K562 (cell line): ENCODE results near the gene NAT9. TPM values are rescaled to one million over a fixed set of nuclear protein-coding genes. Genes with fewer than 3 reads are reported as not detected.

ENCODE experiments used
- ATAC-seq: fragments of 200-7000 bp; cut with Tn5 transposase; 3 replicates; pipeline ENCODE4 v1.9.1; 2020; ENCODE audit warnings: moderate library complexity
- BruUV-seq: library from RNA; stranded (reverse); fragments of 400-500 nt; replicated peaks from 2 replicates; lab custom pipeline; 2021; lab: Mats Ljungman, UMichigan
- CTCF ChIA-PET: fragments of 300-600 bp; formaldehyde crosslinking; extraction: SDS; loops from one replicate; lab custom pipeline; 2021; ENCODE audit warnings: low intra/inter-chr PET ratio; lab: Yijun Ruan, JAX
- POLR2A ChIA-PET: fragments of 300-600, 350-650 bp; sonication (Branson Sonifier 250); formaldehyde crosslinking; extraction: SDS; loops from one replicate; lab custom pipeline; 2021; ENCODE audit warnings: antibody characterized with exemption, inconsistent platforms; lab: Yijun Ruan, JAX
- DNase-seq, 4 experiments: peaks; one replicate each; pipeline versions ENCODE4 v3.0.0 to v3.0.0-alpha.2; 2011 to 2018; ENCODE audit warnings: low spot score in 3 of 4, mixed read lengths in 3 of 4; ENCODE audit errors: extremely low read depth in 1 of 4
- FAIRE-seq: peaks from 2 replicates; lab custom pipeline; 2011; peaks lifted over from hg19 to GRCh38; lab: Jason Lieb, UNC
- H2AFZ ChIP-seq: 2 replicates; pipeline ENCODE4 v1.6.0; 2011; ENCODE audit warnings: low read depth, low read length, control low read depth, inconsistent platforms
- H3K27ac ChIP-seq: fragments of 200-600 bp; 3 replicates; pipeline ENCODE4 v1.8.0; 2011; ENCODE audit warnings: low read depth, mild to moderate bottlenecking, control low read depth, inconsistent platforms, low read length, moderate library complexity, mixed read lengths; ENCODE audit errors: extremely low read depth
- H3K27me3 ChIP-seq, 2 experiments: fragments of 300-600 bp in 1 of 2; 2 replicates in 1 of 2; 3 replicates in 1 of 2; pipeline versions ENCODE4 v1.6.0 to v1.8.0; 2011; ENCODE audit warnings: inconsistent platforms in 2 of 2, low read length in 2 of 2, mild to moderate bottlenecking in 1 of 2, mixed read lengths in 1 of 2, moderate library complexity in 1 of 2; ENCODE audit not compliant: control insufficient read depth in 2 of 2, insufficient read depth in 2 of 2
- H3K36me3 ChIP-seq: fragments of 300-600 bp; 3 replicates; pipeline ENCODE4 v1.8.0; 2011; ENCODE audit warnings: mild to moderate bottlenecking, low read length, inconsistent platforms; ENCODE audit not compliant: control insufficient read depth, insufficient read depth
- H3K4me1 ChIP-seq, 2 experiments: fragments of 200-600 bp in 1 of 2; replicated peaks in 1 of 2; 2 replicates in 1 of 2; 3 replicates in 1 of 2; pipeline versions ENCODE4 v1.5.1 to v1.8.0; 2011; ENCODE audit warnings: inconsistent platforms in 2 of 2, low read length in 2 of 2, mild to moderate bottlenecking in 1 of 2, mixed read lengths in 1 of 2, moderate library complexity in 1 of 2; ENCODE audit not compliant: control insufficient read depth in 2 of 2, insufficient read depth in 2 of 2
- H3K4me2 ChIP-seq: 2 replicates; pipeline ENCODE4 v1.6.1; 2011; ENCODE audit warnings: low read length, control low read depth, inconsistent platforms, mixed read lengths; ENCODE audit not compliant: insufficient read depth
- H3K4me3 ChIP-seq: fragments of 200-600 bp; sonication (generic), shearing (Covaris generic); 2 replicates; pipeline ENCODE4 v1.5.1; 2016; ENCODE audit warnings: control low read depth, inconsistent platforms
- H3K79me2 ChIP-seq: fragments of 200-600 bp; 3 replicates; pipeline ENCODE4 v1.8.0; 2011; ENCODE audit warnings: low read length, inconsistent platforms; ENCODE audit not compliant: control insufficient read depth, insufficient read depth
- H3K9ac ChIP-seq, 2 experiments: 2 replicates each; pipeline versions ENCODE4 v1.6.0 to v1.6.1; 2011; ENCODE audit warnings: low read depth in 2 of 2, low read length in 2 of 2, control low read depth in 1 of 2, inconsistent platforms in 1 of 2, mild to moderate bottlenecking in 1 of 2, mixed read lengths in 1 of 2; ENCODE audit not compliant: insufficient read depth in 1 of 2
- H3K9me1 ChIP-seq: one replicate; pipeline ENCODE4 v1.6.0; 2011; ENCODE audit warnings: inconsistent platforms, mild to moderate bottlenecking, low read length, moderate library complexity; ENCODE audit not compliant: control insufficient read depth, insufficient read depth
- H3K9me3 ChIP-seq: replicated peaks from 2 replicates; pipeline ENCODE4 v1.5.1; 2011; ENCODE audit warnings: low read depth, low read length, inconsistent platforms; ENCODE audit not compliant: control insufficient read depth, insufficient read depth
- H4K20me1 ChIP-seq: replicated peaks from 2 replicates; pipeline ENCODE4 v1.6.1; 2011; ENCODE audit warnings: low read length, inconsistent platforms, mixed read lengths; ENCODE audit not compliant: control insufficient read depth, insufficient read depth
- CEBPG ChIP-seq, 3 experiments: fragments of 200-800 bp in 1 of 3; sonication (Bioruptor generic) in 1 of 3; sonication (generic) in 1 of 3; formaldehyde crosslinking in 1 of 3; IDR thresholded peaks in 2 of 3; conservative IDR thresholded peaks in 1 of 3; 2 replicates each; pipeline versions ENCODE4 v1.6.1 to v1.8.0; 2016 to 2022; ENCODE audit warnings: missing compliant biosample characterization in 2 of 3, missing genetic modification characterization in 2 of 3, mild to moderate bottlenecking in 1 of 3, missing genetic modification reagents in 1 of 3
- ETV5 ChIP-seq: sonication (generic); formaldehyde crosslinking; IDR thresholded peaks from 2 replicates; pipeline ENCODE4 v1.4.0; 2020; ENCODE audit warnings: low read depth, mild to moderate bottlenecking, missing genetic modification reagents
- MTA1 ChIP-seq: fragments of 450-650 bp; IDR thresholded peaks from 2 replicates; pipeline ENCODE4 v1.6.1; 2017; ENCODE audit warnings: borderline replicate concordance
- POLR2G ChIP-seq: fragments of 200-400 bp; formaldehyde crosslinking; IDR thresholded peaks from 2 replicates; pipeline ENCODE4 v1.6.1; 2017; ENCODE audit warnings: low read depth, mild to moderate bottlenecking, antibody characterized with exemption, low read length, moderate library complexity
- RBFOX2 ChIP-seq: fragments of 200-400 bp; formaldehyde crosslinking; IDR thresholded peaks from 2 replicates; pipeline ENCODE4 v1.6.1; 2017; ENCODE audit warnings: low read depth, mild to moderate bottlenecking, low read length, moderate library complexity
- SUPT5H ChIP-seq: fragments of 450-650 bp; IDR thresholded peaks from 2 replicates; pipeline ENCODE4 v1.6.1; 2016
- WGBS: fragments of 100-300 bp; shearing (Covaris generic); methylation state at CpG from one replicate; pipeline ENCODE4 v1.1.6; 2016; ENCODE audit warnings: low coverage, mixed read lengths; ENCODE audit not compliant: insufficient coverage; ENCODE audit errors: missing lambda C conversion rate; 5-methylcytosine and 5-hydroxymethylcytosine counted together
- in situ Hi-C: fragments of 300-500 bp; cut with MboI; formaldehyde crosslinking; loops from 4 replicates; pipeline ENCODE4 v1.15.0; 2018; ENCODE audit warnings: inconsistent platforms, mixed read lengths
- intact Hi-C: fragments of 100-400 bp; cut with micrococcal nuclease; formaldehyde crosslinking; loops from 2 replicates; pipeline ENCODE4 v1.14.2; 2022
- polyA plus RNA-seq, 8 experiments: library from polyadenylated mRNA; depleted of rRNA in 4 of 8; stranded (reverse) in 5 of 8; unstranded in 3 of 8; fragments of >200 nt; fragmentation: Nextera tagmentation in 2 of 8; fragmentation: Illumina TruSeq in 1 of 8; extraction: Ambion mirVana in 2 of 8; extraction: Trizol in 1 of 8; gene quantifications; 2 replicates each; pipeline versions ENCODE4 v1.2.1 to v1.2.3, GENCODE V29; 2011 to 2014; ENCODE audit warnings: inconsistent platforms in 1 of 8, missing spikeins in 1 of 8
- total RNA-seq, 7 experiments: library from RNA; depleted of rRNA in 6 of 7; stranded (reverse); fragments of >200 nt in 6 of 7; fragmentation: Illumina TruSeq in 2 of 7; extraction: Trizol in 2 of 7; gene quantifications; 2 replicates each; pipeline versions ENCODE4 v1.2.1 to v1.2.3, GENCODE V29; 2011 to 2021; ENCODE audit warnings: low replicate concordance in 1 of 7

NAT9 gene
- total and polyA plus RNA-seq, 9 of the 15 experiments (the other 6 are each of a cell fraction or from before 2014, with no cell fraction given): 4.2 to 63.6 (median 40.8) TPM

DNA sequence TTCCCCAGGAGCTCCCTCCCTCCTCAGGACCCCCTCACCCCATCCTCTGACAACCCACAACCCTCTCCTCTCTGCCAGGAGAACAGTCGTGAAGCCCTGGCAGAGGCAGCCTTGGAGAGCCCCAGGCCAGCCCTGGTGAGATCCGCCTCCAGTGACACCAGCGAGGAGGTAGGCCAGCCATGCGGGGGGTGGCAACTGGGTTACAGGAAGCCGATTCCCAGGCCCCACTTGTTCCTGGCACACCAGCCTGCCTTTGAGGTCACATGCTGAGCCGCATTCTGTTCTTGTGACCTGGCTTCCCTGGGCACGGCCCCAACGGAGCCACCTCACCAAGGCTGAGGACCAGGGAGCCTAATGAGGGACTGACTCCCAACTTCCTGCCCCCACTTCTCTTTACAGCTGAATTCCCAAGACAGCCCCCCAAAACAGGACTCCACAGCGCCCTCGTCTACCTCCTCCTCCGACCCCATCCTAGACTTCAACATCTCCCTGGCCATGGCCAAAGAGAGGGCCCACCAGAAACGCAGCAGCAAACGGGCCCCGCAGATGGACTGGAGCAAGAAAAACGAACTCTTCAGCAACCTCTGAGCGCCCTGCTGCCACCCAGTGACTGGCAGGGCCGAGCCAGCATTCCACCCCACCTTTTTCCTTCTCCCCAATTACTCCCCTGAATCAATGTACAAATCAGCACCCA lies 7.9 kb downstream of the NAT9 start:
- H3K4me3 ChIP-seq: no peak overlapping the region
- no peaks in the 10 kb centered on the region for H3K27me3 ChIP-seq
- no peaks in the 10 kb centered on the region for H3K9me3 ChIP-seq
- in situ Hi-C loops (no loop called here), intact Hi-C loops (no loop called here)
- H2AFZ ChIP-seq: no peak overlapping the region
- POLR2A ChIA-PET: interaction anchor here (0.6 to 1.3 kb wide), 3 partner anchors 20 to 325 kb away, joined by 3 read pairs; no protein-coding TSS in a partner anchor
- no peak for FAIRE-seq
- 90% methylated on average over 14 of the region's 17 CpGs for WGBS
- BruUV-seq: no TSS peak
- peaks cover 17% of the 10 kb centered on the region for H4K20me1 ChIP-seq
- H3K27ac ChIP-seq: no peak overlapping the region
- no peak overlapping the region for H3K4me2 ChIP-seq
- H3K4me1 ChIP-seq: peaks cover 0 to 23% of the 10 kb centered on the region in 2 experiments; a peak in 3 of 5 replicates
- peak; percentile 67 for TF ChIP-seq POLR2G
- TF ChIP-seq MTA1: no peak
- TF ChIP-seq RBFOX2: peak; percentile 24; the same call in 1 of the 2 replicates
- no peak for TF ChIP-seq CEBPG (CRISPR knock-in tag; IDR thresholded peaks at IDR 0.05)
- no peak for TF ChIP-seq CEBPG (tag; conservative IDR thresholded peaks at IDR 0.05 in 1 of 2, IDR thresholded peaks at IDR 0.05 in 1 of 2)
- 0 out of 2 replicates have a peak, but pooled peaks have one; percentile 19 for TF ChIP-seq SUPT5H
- no peak for TF ChIP-seq ETV5
- H3K9me1 ChIP-seq: no peaks in the 10 kb centered on the region
- H3K36me3 ChIP-seq: peaks cover 73% of the 10 kb centered on the region
- no peak for DNase-seq
- H3K9ac ChIP-seq: peak overlapping the region in 1 of 2 experiments; percentile 46; a peak in 1 of 4 replicates
- no peak for ATAC-seq
- CTCF ChIA-PET: interaction anchor here (0.6 to 3.6 kb wide), 2 partner anchors 23 to 132 kb away, joined by 3 to 41 read pairs; no protein-coding TSS in a partner anchor
- H3K79me2 ChIP-seq: no peaks in the 10 kb centered on the region
